Body of pancreas (tissue), 4 donors: ENCODE measurements around the gene PLEKHA7.

Experiments
- CTCF ChIP-seq, 7 experiments: fragments of 450-650 bp in 4 of 7; fragments of 200-600 bp in 3 of 7; sonication (generic) in 3 of 7; IDR thresholded peaks; one replicate each; pipeline ENCODE4 v1.5.1; 2016 to 2019; ENCODE audit warnings: antibody characterized with exemption in 7 of 7
- POLR2A ChIP-seq, 3 donors: fragments of 450-650 bp; IDR thresholded peaks; one replicate each; pipeline ENCODE4 v1.6.1; 2016; ENCODE audit warnings: antibody characterized with exemption in 3 of 3, mild to moderate bottlenecking in 2 of 3

- TF ChIP-seq CTCF (IDR thresholded peaks at IDR 0.05), result no peak
- no peak for TF ChIP-seq POLR2A (IDR thresholded peaks at IDR 0.05)
These were observed 214.3 kb downstream of the PLEKHA7 start for GRCh38 chr11:16799890-16800289.
